Measurements from ENCODE around the gene MERTK.

The MERTK gene

DNA sequence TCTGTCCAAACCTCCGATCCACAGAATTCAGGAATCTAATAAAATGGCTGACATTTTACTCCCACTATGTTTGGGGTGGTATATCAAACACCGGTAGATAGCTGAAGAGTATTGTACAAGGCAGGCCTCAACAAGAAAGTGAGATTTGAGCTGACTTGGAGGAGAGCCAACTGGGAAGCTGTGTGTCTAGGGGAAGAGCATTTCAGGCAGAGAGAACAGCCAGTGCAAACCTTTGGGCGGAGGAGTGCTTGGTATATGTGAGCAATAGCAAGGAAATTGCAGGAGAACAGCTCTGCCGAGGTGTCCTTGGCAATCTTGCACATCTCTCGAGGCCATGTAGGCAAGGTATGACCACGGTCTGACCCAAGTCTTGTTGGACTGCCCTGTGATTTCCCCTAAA, 1.8 kb upstream of the MERTK start:
- no peak for TF ChIP-seq ZFX (IDR thresholded peaks at IDR 0.05)
- TF ChIP-seq, protein P1, sequence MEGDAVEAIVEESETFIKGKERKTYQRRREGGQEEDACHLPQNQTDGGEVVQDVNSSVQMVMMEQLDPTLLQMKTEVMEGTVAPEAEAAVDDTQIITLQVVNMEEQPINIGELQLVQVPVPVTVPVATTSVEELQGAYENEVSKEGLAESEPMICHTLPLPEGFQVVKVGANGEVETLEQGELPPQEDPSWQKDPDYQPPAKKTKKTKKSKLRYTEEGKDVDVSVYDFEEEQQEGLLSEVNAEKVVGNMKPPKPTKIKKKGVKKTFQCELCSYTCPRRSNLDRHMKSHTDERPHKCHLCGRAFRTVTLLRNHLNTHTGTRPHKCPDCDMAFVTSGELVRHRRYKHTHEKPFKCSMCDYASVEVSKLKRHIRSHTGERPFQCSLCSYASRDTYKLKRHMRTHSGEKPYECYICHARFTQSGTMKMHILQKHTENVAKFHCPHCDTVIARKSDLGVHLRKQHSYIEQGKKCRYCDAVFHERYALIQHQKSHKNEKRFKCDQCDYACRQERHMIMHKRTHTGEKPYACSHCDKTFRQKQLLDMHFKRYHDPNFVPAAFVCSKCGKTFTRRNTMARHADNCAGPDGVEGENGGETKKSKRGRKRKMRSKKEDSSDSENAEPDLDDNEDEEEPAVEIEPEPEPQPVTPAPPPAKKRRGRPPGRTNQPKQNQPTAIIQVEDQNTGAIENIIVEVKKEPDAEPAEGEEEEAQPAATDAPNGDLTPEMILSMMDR (conservative IDR thresholded peaks at IDR 0.05): no peak
- H3K27ac ChIP-seq: no peak overlapping the region

DNA sequence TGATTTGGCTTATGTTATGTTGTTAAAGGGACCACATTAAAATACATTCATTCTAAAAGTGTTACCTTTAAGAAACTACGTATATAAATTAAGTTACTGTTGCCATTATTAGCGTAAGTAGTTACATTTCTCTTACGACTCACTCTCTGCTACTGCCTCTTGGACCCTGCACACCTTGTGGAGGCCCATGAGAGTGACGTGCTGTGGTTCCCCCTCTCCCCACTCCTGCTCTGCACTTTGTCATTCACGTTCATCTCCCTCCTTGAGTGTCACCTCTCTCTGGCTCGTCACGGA, 830 bp upstream of the MERTK start:
- no peak for TF ChIP-seq ZFX (IDR thresholded peaks at IDR 0.05)
- TF ChIP-seq, protein P1 (conservative IDR thresholded peaks at IDR 0.05): no peak
- peak overlapping the region; percentile 44 for H3K27ac ChIP-seq

DNA sequence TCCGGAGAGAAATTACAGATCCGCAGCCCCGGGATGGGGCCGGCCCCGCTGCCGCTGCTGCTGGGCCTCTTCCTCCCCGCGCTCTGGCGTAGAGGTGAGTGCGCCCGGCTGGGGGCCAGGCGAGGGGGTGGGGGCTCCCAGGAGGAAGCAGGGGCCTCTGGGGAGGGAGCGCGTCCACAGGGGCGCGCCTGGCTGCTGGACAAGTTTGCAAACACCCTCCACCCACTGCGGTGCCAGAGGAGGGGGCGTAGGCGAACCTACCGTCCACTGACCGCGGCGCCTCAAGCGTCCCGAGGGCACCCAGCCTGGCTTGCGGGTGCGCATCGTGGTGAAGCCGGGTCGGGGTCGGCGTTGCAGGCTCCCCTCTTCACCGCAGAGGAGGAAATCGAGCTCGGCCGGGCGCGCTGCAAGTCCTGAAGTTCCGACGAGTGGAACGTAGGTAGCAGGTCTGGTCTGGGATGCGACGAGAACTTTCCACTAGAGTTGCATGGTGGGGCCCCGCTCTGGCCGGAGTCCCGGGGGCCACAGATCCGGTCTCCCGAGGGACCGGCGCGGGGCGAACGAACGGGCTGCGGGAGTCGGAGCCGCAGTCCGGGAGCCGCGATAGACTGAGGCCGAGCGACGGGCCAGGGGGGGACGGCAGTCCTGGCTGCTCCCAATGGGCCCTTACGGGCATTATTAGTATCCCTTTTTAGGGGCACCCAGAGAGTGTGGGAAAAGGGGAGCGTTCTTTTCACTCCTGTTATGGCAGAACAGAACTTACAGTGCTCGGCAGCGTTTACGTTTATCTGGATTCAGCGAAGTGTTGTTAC, 502 bp downstream of the MERTK start:
- H3K27ac ChIP-seq: peak overlapping the region; percentile 44
- TF ChIP-seq, protein P1 (conservative IDR thresholded peaks at IDR 0.05): no peak
- no peak for TF ChIP-seq ZFX (IDR thresholded peaks at IDR 0.05)

DNA sequence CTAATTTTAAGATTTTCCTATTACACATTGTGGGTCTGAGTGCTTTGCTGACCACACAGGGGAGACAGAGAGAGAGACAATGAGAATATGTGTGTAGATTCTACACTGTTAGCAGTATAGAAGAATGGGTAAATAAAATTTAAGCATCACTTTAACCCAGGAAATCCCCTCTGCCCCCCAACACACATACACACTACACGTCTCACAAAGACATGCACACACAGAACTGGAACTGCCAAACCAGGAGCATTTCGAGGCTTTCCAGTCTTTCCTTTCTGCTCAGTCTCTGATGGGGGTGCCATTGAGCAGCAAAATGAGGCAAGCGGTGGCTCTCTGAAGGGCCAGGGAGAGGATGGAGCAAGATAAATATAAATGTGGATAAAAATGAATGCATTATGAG, 2.5 kb downstream of the MERTK start:
- TF ChIP-seq, protein P1 (conservative IDR thresholded peaks at IDR 0.05): peak; percentile 38
- no peak for TF ChIP-seq ZFX (IDR thresholded peaks at IDR 0.05)
- no peak overlapping the region for H3K27ac ChIP-seq

DNA sequence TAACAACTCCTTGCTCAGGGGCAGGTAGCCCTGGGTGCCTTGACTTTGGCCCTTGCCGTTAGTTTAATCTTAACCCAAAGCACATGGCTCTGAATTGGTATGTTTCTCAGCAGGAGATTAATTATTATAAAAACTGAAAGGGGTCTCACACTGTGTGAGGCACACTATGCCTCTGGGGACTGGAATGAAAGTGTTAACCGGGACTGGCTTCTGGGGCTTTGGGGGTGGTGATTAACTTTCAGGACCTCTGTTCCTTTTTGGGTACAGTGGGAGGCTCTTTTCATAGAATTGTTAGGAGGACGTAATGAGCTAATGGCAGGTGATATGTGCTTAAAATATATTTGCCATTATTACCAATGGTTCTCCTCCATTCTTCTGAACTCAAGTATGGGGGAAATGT, 5.1 kb downstream of the MERTK start:
- no peak for TF ChIP-seq ZFX (IDR thresholded peaks at IDR 0.05)
- TF ChIP-seq, protein P1 (conservative IDR thresholded peaks at IDR 0.05): no peak
- H3K27ac ChIP-seq: no peak overlapping the region

DNA sequence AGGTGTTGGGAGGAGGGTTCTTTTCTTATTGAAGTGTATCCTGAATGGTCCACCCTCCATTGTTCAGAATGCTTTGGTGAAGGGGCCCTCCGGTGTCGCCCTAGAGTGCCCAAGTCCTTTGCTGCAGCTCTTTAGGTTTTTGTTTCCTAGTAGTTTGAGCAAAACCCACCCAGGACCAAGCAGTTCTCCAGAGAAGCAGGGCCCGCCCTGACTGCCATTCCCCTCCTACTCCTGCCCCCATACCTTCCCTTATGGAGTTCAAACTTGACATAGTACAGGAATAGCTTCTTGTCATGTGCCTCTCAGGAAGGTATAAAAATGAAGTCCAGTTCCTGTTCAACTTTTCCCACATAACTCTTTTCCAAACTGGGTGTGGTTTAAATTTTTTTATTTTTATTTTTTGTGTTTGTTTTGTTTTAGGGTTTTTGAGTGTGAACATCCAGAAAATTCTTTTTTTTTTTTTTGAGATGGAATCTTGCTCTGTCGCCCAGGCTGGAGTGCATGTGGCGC, 5.6 kb downstream of the MERTK start:
- H3K27ac ChIP-seq: no peak overlapping the region

More for the DNA sequence above, 5.6 kb downstream of the MERTK start:
- TF ChIP-seq ZFX (IDR thresholded peaks at IDR 0.05): no peak
- TF ChIP-seq, protein P1 (conservative IDR thresholded peaks at IDR 0.05): no peak

Data from C4-2B (cell line).